Activated CD4-positive, alpha-beta T cell treated with anti-CD3 and anti-CD28 coated beads, Interleukin-2, amount 10 ng/mL, durations not matched to agents 24 days and 14 days (primary cell): ENCODE results near the gene NTM. TPM values are rescaled to one million over a fixed set of nuclear protein-coding genes. Genes with fewer than 3 reads are reported as not detected.
"Not testable (repeated sequence)": the region's sequence is repeated elsewhere in the genome, so short reads cannot be mapped to it uniquely, and the experiment has no call there.

Experiments used
- DNase-seq: peaks from one replicate; pipeline ENCODE4 v3.0.0; 2022
- H3K27ac Mint-ChIP-seq: one replicate; pipeline ENCODE4 v1.8.0; 2022; ENCODE audit warnings: mild to moderate bottlenecking, mixed read lengths
- H3K27me3 Mint-ChIP-seq: one replicate; pipeline ENCODE4 v1.8.0; 2022; ENCODE audit warnings: mixed read lengths
- H3K36me3 Mint-ChIP-seq: one replicate; pipeline ENCODE4 v1.8.0; 2022; ENCODE audit warnings: low read depth, mild to moderate bottlenecking, mixed read lengths
- H3K4me1 Mint-ChIP-seq: one replicate; pipeline ENCODE4 v1.8.0; 2021; ENCODE audit warnings: mixed read lengths
- H3K4me3 Mint-ChIP-seq: one replicate; pipeline ENCODE4 v1.8.0; 2022; ENCODE audit warnings: mild to moderate bottlenecking, moderate library complexity, mixed read lengths
- H3K9me3 Mint-ChIP-seq: one replicate; pipeline ENCODE4 v1.8.0; 2021; ENCODE audit warnings: mixed read lengths
- intact Hi-C: fragments of 100-400 bp; cut with micrococcal nuclease; formaldehyde crosslinking; loops from one replicate; pipeline ENCODE4 v1.15.1; 2023
- total RNA-seq: library from RNA; stranded (reverse); gene quantifications from 2 replicates; pipeline ENCODE4 v1.2.3, GENCODE V29; 2022

NTM gene
- total RNA-seq, 1 donor from 2014 or later: not detected

- H3K27me3 Mint-ChIP-seq: peaks cover 34% of the 10 kb centered on the region
- DNase-seq, H3K9me3 Mint-ChIP-seq, H3K36me3 Mint-ChIP-seq, intact Hi-C loops, H3K4me3 Mint-ChIP-seq, H3K4me1 Mint-ChIP-seq, H3K27ac Mint-ChIP-seq: not testable (repeated sequence)
Measured at GRCh38 chr11:131911388-131912032, 541.1 kb downstream of the NTM start.

- intact Hi-C loops: no loop called here
- Mint-ChIP-seq H3K27ac (no peak overlapping the region), H3K4me3 (no peak overlapping the region), H3K9me3 (no peaks in the 10 kb centered on the region), H3K27me3 (peaks cover 34% of the 10 kb centered on the region), H3K36me3 (no peaks in the 10 kb centered on the region), H3K4me1 (no peaks in the 10 kb centered on the region)
- no peak for DNase-seq
Measured at GRCh38 chr11:131912134-131912533, 541.7 kb downstream of the NTM start.

- DNase-seq: no peak
- Mint-ChIP-seq H3K4me3 (no peak overlapping the region), H3K27me3 (peaks cover 34% of the 10 kb centered on the region), H3K36me3 (no peaks in the 10 kb centered on the region), H3K27ac (no peak overlapping the region), H3K9me3 (no peaks in the 10 kb centered on the region), H3K4me1 (no peaks in the 10 kb centered on the region)
- intact Hi-C loops: no loop called here
Measured at GRCh38 chr11:131913267-131913666, 542.9 kb downstream of the NTM start.

GRCh38 chr11:131914361-131914774 is 544.0 kb downstream of the NTM start:
- no peak overlapping the region for H3K27ac Mint-ChIP-seq
- intact Hi-C loops: no loop called here
- DNase-seq: no peak
- H3K9me3 Mint-ChIP-seq: no peaks in the 10 kb centered on the region
- peaks cover 26% of the 10 kb centered on the region for H3K27me3 Mint-ChIP-seq
- H3K4me3 Mint-ChIP-seq: no peak overlapping the region
- H3K4me1 Mint-ChIP-seq: no peaks in the 10 kb centered on the region
- no peaks in the 10 kb centered on the region for H3K36me3 Mint-ChIP-seq

- Mint-ChIP-seq H3K27ac (no peak overlapping the region), H3K36me3 (no peaks in the 10 kb centered on the region), H3K4me3 (no peak overlapping the region), H3K4me1 (no peaks in the 10 kb centered on the region), H3K9me3 (no peaks in the 10 kb centered on the region), H3K27me3 (peaks cover 11% of the 10 kb centered on the region)
- intact Hi-C loops: no loop called here
- DNase-seq: no peak
Measured at GRCh38 chr11:131916638-131917037, 546.2 kb downstream of the NTM start.

GRCh38 chr11:131917634-131918384 is 547.4 kb downstream of the NTM start:
- H3K4me3 Mint-ChIP-seq: no peak overlapping the region
- H3K27me3 Mint-ChIP-seq: peaks cover 1% of the 10 kb centered on the region
- no peaks in the 10 kb centered on the region for H3K4me1 Mint-ChIP-seq
- intact Hi-C loops: no loop called here
- H3K9me3 Mint-ChIP-seq: no peaks in the 10 kb centered on the region
- H3K27ac Mint-ChIP-seq: no peak overlapping the region
- DNase-seq: no peak
- H3K36me3 Mint-ChIP-seq: no peaks in the 10 kb centered on the region

- Mint-ChIP-seq H3K4me1 (no peaks in the 10 kb centered on the region), H3K36me3 (no peaks in the 10 kb centered on the region), H3K27me3 (no peaks in the 10 kb centered on the region), H3K4me3 (no peak overlapping the region), H3K27ac (no peak overlapping the region), H3K9me3 (no peaks in the 10 kb centered on the region)
- intact Hi-C loops: no loop called here
- no peak for DNase-seq
Measured at GRCh38 chr11:131918663-131919062, 548.2 kb downstream of the NTM start.

- Mint-ChIP-seq H3K36me3 (no peaks in the 10 kb centered on the region), H3K9me3 (no peaks in the 10 kb centered on the region), H3K4me1 (no peaks in the 10 kb centered on the region), H3K27ac (no peak overlapping the region), H3K4me3 (no peak overlapping the region), H3K27me3 (no peaks in the 10 kb centered on the region)
- intact Hi-C loops: no loop called here
- no peak for DNase-seq
Measured at GRCh38 chr11:131922220-131922619, 551.8 kb downstream of the NTM start.

- H3K4me3 Mint-ChIP-seq: no peak overlapping the region
- H3K27ac Mint-ChIP-seq: no peak overlapping the region
- intact Hi-C loops: no loop called here
- DNase-seq: no peak
- H3K9me3 Mint-ChIP-seq: no peaks in the 10 kb centered on the region
- H3K4me1 Mint-ChIP-seq: no peaks in the 10 kb centered on the region
- no peaks in the 10 kb centered on the region for H3K36me3 Mint-ChIP-seq
- no peaks in the 10 kb centered on the region for H3K27me3 Mint-ChIP-seq
Measured at GRCh38 chr11:131923309-131923708, 552.9 kb downstream of the NTM start.

GRCh38 chr11:131924001-131924400 is 553.6 kb downstream of the NTM start:
- Mint-ChIP-seq H3K27ac (no peak overlapping the region), H3K36me3 (no peaks in the 10 kb centered on the region), H3K27me3 (no peaks in the 10 kb centered on the region), H3K4me3 (no peak overlapping the region), H3K9me3 (no peaks in the 10 kb centered on the region), H3K4me1 (no peaks in the 10 kb centered on the region)
- intact Hi-C loops: no loop called here
- no peak for DNase-seq

- no peak for DNase-seq
- intact Hi-C loops: no loop called here
- Mint-ChIP-seq H3K27me3 (no peaks in the 10 kb centered on the region), H3K36me3 (no peaks in the 10 kb centered on the region), H3K27ac (no peak overlapping the region), H3K4me3 (no peak overlapping the region), H3K9me3 (no peaks in the 10 kb centered on the region), H3K4me1 (no peaks in the 10 kb centered on the region)
Measured at GRCh38 chr11:131924457-131925201, 554.2 kb downstream of the NTM start.

- Mint-ChIP-seq H3K27me3 (no peaks in the 10 kb centered on the region), H3K9me3 (no peaks in the 10 kb centered on the region), H3K4me3 (no peak overlapping the region), H3K27ac (no peak overlapping the region), H3K36me3 (no peaks in the 10 kb centered on the region), H3K4me1 (no peaks in the 10 kb centered on the region)
- intact Hi-C loops: no loop called here
- DNase-seq: no peak
Measured at GRCh38 chr11:131925829-131926228, 555.4 kb downstream of the NTM start.

GRCh38 chr11:131928992-131929391 is 558.6 kb downstream of the NTM start:
- H3K4me1 Mint-ChIP-seq: no peaks in the 10 kb centered on the region
- intact Hi-C loops: no loop called here
- H3K27me3 Mint-ChIP-seq: no peaks in the 10 kb centered on the region
- H3K36me3 Mint-ChIP-seq: no peaks in the 10 kb centered on the region
- no peak for DNase-seq
- H3K4me3 Mint-ChIP-seq: no peak overlapping the region
- no peak overlapping the region for H3K27ac Mint-ChIP-seq
- no peaks in the 10 kb centered on the region for H3K9me3 Mint-ChIP-seq

GRCh38 chr11:131932584-131933325 is 562.3 kb downstream of the NTM start:
- Mint-ChIP-seq H3K4me3 (no peak overlapping the region), H3K9me3 (no peaks in the 10 kb centered on the region), H3K27me3 (no peaks in the 10 kb centered on the region), H3K36me3 (no peaks in the 10 kb centered on the region), H3K4me1 (no peaks in the 10 kb centered on the region), H3K27ac (no peak overlapping the region)
- DNase-seq: no peak
- intact Hi-C loops: no loop called here
